ENCODE measurements around the gene CACFD1.

Gene CACFD1

DNA sequence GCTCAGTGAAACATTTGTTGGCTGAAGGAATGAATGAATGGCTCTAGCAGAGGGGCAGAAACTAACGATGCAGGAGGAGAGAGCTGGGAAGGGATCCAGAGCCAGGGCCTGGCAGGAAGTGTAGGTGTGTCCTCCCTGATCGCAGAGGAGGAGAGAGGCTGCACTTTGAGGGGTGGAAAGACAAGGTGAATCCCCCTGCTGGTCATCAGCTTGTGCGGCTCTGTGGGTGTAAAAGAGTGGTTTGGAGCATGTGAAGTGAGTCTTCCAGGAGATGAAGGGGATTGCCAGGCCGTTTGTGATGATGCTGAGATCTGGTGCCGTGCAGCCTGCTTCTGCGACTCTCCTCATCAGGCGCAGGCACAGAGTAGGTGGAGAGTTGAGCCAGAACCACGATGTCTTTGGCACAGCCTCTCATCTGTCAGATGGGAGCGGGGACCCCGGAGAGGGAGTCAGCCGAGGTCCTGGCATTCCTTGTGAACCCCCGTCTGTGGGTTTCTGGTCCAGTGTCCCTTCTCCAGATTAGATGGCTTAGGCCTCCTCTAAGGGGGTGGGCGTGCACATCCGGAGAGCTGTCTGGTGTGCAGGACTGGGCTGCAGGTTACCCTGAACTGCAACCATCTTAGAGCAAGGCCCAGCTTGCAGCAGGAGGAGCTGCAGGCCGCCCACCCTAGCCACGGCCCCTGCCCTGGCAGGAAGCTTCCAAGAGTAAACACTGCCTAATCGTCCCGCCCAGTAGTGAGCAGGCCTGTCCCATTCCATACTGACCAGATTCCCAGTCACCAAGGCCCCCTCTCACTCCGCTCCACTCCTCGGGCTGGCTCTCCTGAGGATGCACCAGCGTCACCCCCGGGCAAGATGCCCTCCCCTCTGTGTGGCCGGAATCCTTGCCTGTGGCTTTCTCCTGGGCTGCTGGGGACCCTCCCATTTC, 37.9 kb upstream of the CACFD1 start, which contains the start of gene ADAMTS13:
ADAMTS13 (plus strand) TSS at position 753 of the 928 bp plus-strand sequence; CDS start at position 830, 77 bp downstream.
- TF ChIP-seq FOXP2 (optimal IDR thresholded peaks at IDR 0.05; ENCODE audit: borderline replicate concordance, extremely low read depth, extremely low read length, insufficient read depth): no peak
- TF ChIP-seq SIN3A (IDR thresholded peaks at IDR 0.05; ENCODE audit: borderline replicate concordance, insufficient read depth, low read length): no peak
- TF ChIP-seq POLR2AphosphoS5 (IDR thresholded peaks at IDR 0.05; ENCODE audit: low read depth, low read length): no peak
- TF ChIP-seq TAF1 (IDR thresholded peaks at IDR 0.05; ENCODE audit: borderline replicate concordance, insufficient read depth, low read length): no peak
- no peak for TF ChIP-seq REST (IDR thresholded peaks at IDR 0.05; ENCODE audit: insufficient read depth in 1 of 2, low read depth in 2 of 2, low read length in 2 of 2)

GRCh38 chr9:133423216-133423615, 36.6 kb upstream of the CACFD1 start:
- TF ChIP-seq POLR2AphosphoS5 (IDR thresholded peaks at IDR 0.05; ENCODE audit: low read depth, low read length) (no peak), FOXP2 (optimal IDR thresholded peaks at IDR 0.05; ENCODE audit: borderline replicate concordance, extremely low read depth, extremely low read length, insufficient read depth) (no peak), TAF1 (IDR thresholded peaks at IDR 0.05; ENCODE audit: borderline replicate concordance, insufficient read depth, low read length) (no peak), SIN3A (IDR thresholded peaks at IDR 0.05; ENCODE audit: borderline replicate concordance, insufficient read depth, low read length) (no peak), REST (IDR thresholded peaks at IDR 0.05; ENCODE audit: insufficient read depth in 1 of 2, low read depth in 2 of 2, low read length in 2 of 2) (no peak)

DNA sequence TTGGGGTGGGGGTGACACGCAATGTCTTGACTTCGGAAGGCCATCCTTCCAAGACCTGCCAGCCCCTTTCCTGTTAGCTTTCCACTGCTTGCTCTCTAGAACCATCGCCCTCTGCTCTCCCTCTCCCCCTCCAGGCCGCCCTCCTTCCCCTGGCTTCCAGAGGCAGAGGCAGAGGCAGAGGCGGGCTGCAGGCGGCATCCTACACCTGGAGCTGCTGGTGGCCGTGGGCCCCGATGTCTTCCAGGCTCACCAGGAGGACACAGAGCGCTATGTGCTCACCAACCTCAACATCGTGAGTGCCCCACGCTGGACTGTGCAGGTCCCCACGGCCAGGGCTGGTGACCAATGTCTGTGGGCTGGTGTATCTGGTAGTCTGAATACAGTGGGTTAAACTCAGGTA, 35.6 kb upstream of the CACFD1 start:
- TF ChIP-seq REST (IDR thresholded peaks at IDR 0.05; ENCODE audit: insufficient read depth in 1 of 2, low read depth in 2 of 2, low read length in 2 of 2) (no peak), POLR2AphosphoS5 (IDR thresholded peaks at IDR 0.05; ENCODE audit: low read depth, low read length) (no peak), FOXP2 (optimal IDR thresholded peaks at IDR 0.05; ENCODE audit: borderline replicate concordance, extremely low read depth, extremely low read length, insufficient read depth) (no peak), TAF1 (IDR thresholded peaks at IDR 0.05; ENCODE audit: borderline replicate concordance, insufficient read depth, low read length) (no peak), SIN3A (IDR thresholded peaks at IDR 0.05; ENCODE audit: borderline replicate concordance, insufficient read depth, low read length) (no peak)

- TF ChIP-seq REST (IDR thresholded peaks at IDR 0.05; ENCODE audit: insufficient read depth in 1 of 2, low read depth in 2 of 2, low read length in 2 of 2) (no peak), SIN3A (IDR thresholded peaks at IDR 0.05; ENCODE audit: borderline replicate concordance, insufficient read depth, low read length) (no peak), FOXP2 (optimal IDR thresholded peaks at IDR 0.05; ENCODE audit: borderline replicate concordance, extremely low read depth, extremely low read length, insufficient read depth) (no peak), TAF1 (IDR thresholded peaks at IDR 0.05; ENCODE audit: borderline replicate concordance, insufficient read depth, low read length) (no peak), POLR2AphosphoS5 (IDR thresholded peaks at IDR 0.05; ENCODE audit: low read depth, low read length) (no peak)
Measured at GRCh38 chr9:133425049-133425632, 34.6 kb upstream of the CACFD1 start.
